Small intestine (tissue), 7 donors: Measurements from ENCODE around the gene NRIP3. TPM values are rescaled to one million over a fixed set of nuclear protein-coding genes. Genes with fewer than 3 reads are reported as not detected.

Experiments
- DNase-seq, 2 donors: peaks; one replicate each; pipeline versions ENCODE4 v3.0.0 to v3.0.0-alpha.2; 2013
- FAIRE-seq: peaks from 2 replicates; lab custom pipeline; 2012; peaks lifted over from hg19 to GRCh38; lab: Jason Lieb, UNC
- H3K27ac ChIP-seq, 3 donors: one replicate each; pipeline ENCODE4 v1.5.1; 2013; ENCODE audit warnings: low read length in 2 of 3, mild to moderate bottlenecking in 2 of 3, control low read depth in 1 of 3, inconsistent platforms in 1 of 3, low read depth in 1 of 3, moderate library complexity in 1 of 3
- H3K27me3 ChIP-seq, 3 donors: one replicate each; pipeline ENCODE4 v1.6.1; 2013; ENCODE audit warnings: low read length in 3 of 3, inconsistent platforms in 1 of 3; ENCODE audit not compliant: control insufficient read depth in 3 of 3, insufficient read depth in 3 of 3
- H3K36me3 ChIP-seq, 3 donors: one replicate each; pipeline ENCODE4 v1.6.1; 2013; ENCODE audit warnings: low read length in 3 of 3, inconsistent platforms in 1 of 3, low read depth in 1 of 3, mild to moderate bottlenecking in 1 of 3, moderate library complexity in 1 of 3; ENCODE audit not compliant: control insufficient read depth in 3 of 3, insufficient read depth in 2 of 3
- H3K4me1 ChIP-seq, 3 donors: one replicate each; pipeline ENCODE4 v1.6.1; 2013; ENCODE audit warnings: low read length in 2 of 3, inconsistent platforms in 1 of 3, low read depth in 1 of 3, mild to moderate bottlenecking in 1 of 3, moderate library complexity in 1 of 3; ENCODE audit not compliant: control insufficient read depth in 3 of 3, insufficient read depth in 2 of 3
- H3K4me3 ChIP-seq, 3 donors: one replicate each; pipeline ENCODE4 v1.5.1; 2013; ENCODE audit warnings: low read length in 3 of 3, control low read depth in 1 of 3, inconsistent platforms in 1 of 3, low read depth in 1 of 3, mild to moderate bottlenecking in 1 of 3, moderate library complexity in 1 of 3
- H3K9me3 ChIP-seq, 2 donors: one replicate each; pipeline ENCODE4 v1.6.1; 2013; ENCODE audit warnings: low read depth in 1 of 2, low read length in 1 of 2; ENCODE audit not compliant: control insufficient read depth in 2 of 2, insufficient read depth in 1 of 2
- WGBS, 3 donors: extraction: QIAGEN DNeasy Blood & Tissue Kit; methylation state at CpG; one replicate each; pipeline ENCODE4 v1.1.7; 2013; 5-methylcytosine and 5-hydroxymethylcytosine counted together
- polyA plus RNA-seq, 4 donors: library from polyadenylated mRNA; stranded (reverse) in 3 of 4; unstranded in 1 of 4; fragments of 200-250 nt in 3 of 4; fragments of 120-200 nt in 1 of 4; gene quantifications; one replicate each; pipeline versions ENCODE4 v1.2.1 to v1.2.3, GENCODE V29; 2013
- donor health status: healthy with polysubstance abuse.
- donor health status: control.
- donor health status: control.
- donor health status: Bipolar disorder and iron deficiency.
- donor health status: healthy.

The NRIP3 gene
- polyA plus RNA-seq, 4 donors, result 0.21 to 0.70 TPM; not detected in 2

GRCh38 chr11:9039863-9040262 lies 36.1 kb upstream of the NRIP3 start:
- 94 to 96% (median 95%) methylated on average over 19 of the region's 19 CpGs for WGBS, 3 donors
- no peak for FAIRE-seq

DNA sequence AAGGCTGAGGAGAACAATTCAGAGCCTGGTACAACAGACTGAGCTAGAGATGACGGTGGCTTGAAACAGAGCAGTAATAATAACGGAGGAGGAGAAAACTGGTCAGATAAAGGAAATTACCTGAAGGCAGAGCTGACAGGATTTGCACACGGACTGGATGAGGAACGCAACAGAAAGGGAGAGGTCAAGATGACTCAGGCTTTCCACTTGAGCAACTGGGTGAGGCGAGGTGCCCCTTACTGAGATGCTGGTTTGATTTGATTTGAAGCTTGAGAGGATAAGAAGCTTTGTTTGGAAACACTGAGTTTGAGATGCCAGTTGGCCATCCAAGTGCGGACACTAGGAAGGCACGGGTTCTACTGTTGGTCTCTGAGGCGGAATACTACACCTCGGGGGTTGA lies 35.4 kb upstream of the NRIP3 start:
- Histone ChIP-seq H3K27me3 (no peaks in the 10 kb centered on the region), H3K27ac (no peak overlapping the region), H3K36me3 (no peaks in the 10 kb centered on the region), H3K4me1 (no peaks in the 10 kb centered on the region), H3K9me3 (no peaks in the 10 kb centered on the region), H3K4me3 (no peak overlapping the region)
- no peak for DNase-seq
- FAIRE-seq, result no peak
- WGBS, 3 donors, result 86 to 89% (median 88%) methylated on average over 9 of the region's 9 CpGs

More at GRCh38 chr11:9039863-9040262, 36.1 kb upstream of the NRIP3 start:
- Histone ChIP-seq H3K27ac (no peak overlapping the region), H3K4me3 (no peak overlapping the region), H3K4me1 (no peaks in the 10 kb centered on the region), H3K9me3 (no peaks in the 10 kb centered on the region), H3K36me3 (no peaks in the 10 kb centered on the region), H3K27me3 (no peaks in the 10 kb centered on the region)
- DNase-seq, result no peak

DNA sequence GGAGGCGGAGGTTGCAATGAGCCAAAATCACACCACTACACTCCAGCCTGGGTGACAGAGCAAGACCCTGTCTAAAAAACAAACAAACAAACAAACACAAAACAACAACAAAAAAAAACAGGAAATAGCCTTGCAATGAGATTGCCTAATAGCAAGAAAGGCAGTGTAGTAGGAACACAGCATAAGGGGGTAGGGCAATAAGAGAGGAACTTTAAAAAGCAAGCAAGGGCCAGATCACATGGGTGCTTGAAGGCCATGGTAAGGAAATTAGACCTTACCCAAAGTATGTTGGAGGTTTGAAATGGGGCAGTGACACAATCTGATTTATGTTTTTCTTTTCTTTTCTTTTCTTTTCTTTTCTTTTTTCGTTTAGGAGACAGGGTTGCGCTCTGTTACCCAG lies 34.7 kb upstream of the NRIP3 start:
- H3K9me3 ChIP-seq, result no peaks in the 10 kb centered on the region
- H3K27me3 ChIP-seq, result no peaks in the 10 kb centered on the region
- H3K4me1 ChIP-seq, result no peaks in the 10 kb centered on the region
- 90 to 100% (median 92%) methylated on average over 3 of the region's 3 CpGs for WGBS, 3 donors
- DNase-seq, result no peak
- H3K36me3 ChIP-seq, result no peaks in the 10 kb centered on the region
- H3K27ac ChIP-seq, result no peak overlapping the region
- no peak overlapping the region for H3K4me3 ChIP-seq
- FAIRE-seq, result no peak

DNA sequence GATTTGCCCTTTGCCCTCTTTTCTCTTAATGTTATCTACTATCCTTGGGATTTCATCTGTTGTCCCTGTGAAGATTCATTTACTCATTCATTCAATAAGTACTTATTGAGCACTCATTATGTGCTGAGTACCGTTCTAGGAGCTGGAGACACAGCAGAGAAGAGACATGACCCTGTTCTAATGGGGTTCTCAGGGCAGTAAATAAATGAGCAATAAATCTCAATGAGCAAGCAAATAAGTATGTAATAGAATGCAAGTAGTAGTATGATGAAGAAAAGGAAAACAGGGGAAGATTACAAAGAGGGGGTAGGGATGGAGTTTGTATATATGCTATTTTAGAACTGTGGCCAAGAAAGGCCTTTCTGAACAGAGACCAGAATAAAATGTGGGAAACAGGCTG lies 34.2 kb upstream of the NRIP3 start:
- 39 to 71% (median 64%) methylated on average over 1 of the region's 1 CpG for WGBS, 3 donors
- H3K9me3 ChIP-seq, result no peaks in the 10 kb centered on the region
- DNase-seq (no peak), FAIRE-seq (no peak)
- no peaks in the 10 kb centered on the region for H3K4me1 ChIP-seq
- H3K36me3 ChIP-seq, result no peaks in the 10 kb centered on the region
- H3K4me3 ChIP-seq, result no peak overlapping the region
- no peak overlapping the region for H3K27ac ChIP-seq
- no peaks in the 10 kb centered on the region for H3K27me3 ChIP-seq

DNA sequence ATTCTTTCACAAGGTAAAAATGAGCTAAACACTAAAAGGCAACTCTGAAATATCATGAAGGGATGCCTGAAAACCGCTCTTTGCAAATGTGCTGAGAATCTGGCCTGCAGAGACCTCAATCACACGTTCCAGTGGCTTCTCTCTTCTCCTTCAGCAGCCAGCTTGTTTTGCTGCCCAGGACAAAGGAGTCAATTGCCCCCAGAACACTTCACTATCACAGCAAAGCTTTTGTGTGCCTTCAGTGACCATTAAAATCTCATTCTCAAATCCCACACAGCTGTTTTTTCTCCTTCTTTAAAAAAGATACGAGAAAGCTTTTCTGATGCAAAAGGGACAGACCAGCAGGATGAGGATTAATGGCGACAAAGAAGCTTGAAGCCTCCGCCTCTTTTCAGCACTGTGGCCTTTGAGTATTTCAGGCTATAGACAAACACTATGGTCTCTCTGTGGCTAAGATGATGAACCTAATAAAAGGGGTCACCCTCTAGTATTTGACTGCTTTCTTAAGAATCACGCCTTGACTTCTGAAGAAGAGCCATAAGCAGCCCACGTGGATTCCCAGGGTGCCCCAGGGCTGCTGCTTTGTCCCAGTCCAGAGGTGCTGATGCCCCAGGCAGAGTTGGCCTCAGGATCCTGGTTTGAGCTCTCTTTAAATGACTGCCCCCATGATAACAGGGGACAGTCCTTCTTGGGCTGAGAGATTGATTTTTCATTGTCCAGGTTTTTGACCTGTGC lies 33.4 kb upstream of the NRIP3 start:
- FAIRE-seq, result no peak
- no peak for DNase-seq
- Histone ChIP-seq H3K4me1 (no peaks in the 10 kb centered on the region), H3K27ac (no peak overlapping the region), H3K27me3 (no peaks in the 10 kb centered on the region), H3K9me3 (no peaks in the 10 kb centered on the region), H3K4me3 (no peak overlapping the region), H3K36me3 (no peaks in the 10 kb centered on the region)
- 76 to 87% (median 79%) methylated on average over 7 of the region's 7 CpGs for WGBS, 3 donors

DNA sequence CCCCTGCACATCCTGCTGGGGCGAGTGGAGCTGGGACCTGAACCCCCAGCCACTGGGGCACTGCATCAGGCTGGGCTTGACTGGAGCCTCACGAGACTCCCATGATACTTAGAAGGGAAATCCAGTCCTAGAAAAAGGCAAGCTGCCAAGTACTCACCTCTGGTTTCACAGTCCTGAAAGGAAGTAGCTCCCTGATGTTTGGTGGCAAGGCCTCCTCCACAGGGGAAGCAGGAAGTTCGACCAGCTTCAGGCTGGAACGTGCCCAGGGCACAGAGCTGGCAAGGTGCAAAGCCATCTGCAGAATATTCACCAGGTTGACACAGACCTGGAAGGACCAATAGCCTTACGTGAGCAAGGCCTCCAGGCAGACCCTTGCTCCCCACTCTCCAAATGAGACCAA lies 26.8 kb upstream of the NRIP3 start:
- H3K36me3 ChIP-seq, result peaks cover 0 to 4% (median 0%) of the 10 kb centered on the region in 3 donors
- H3K27me3 ChIP-seq, result no peaks in the 10 kb centered on the region
- H3K4me3 ChIP-seq, result no peak overlapping the region
- no peak overlapping the region for H3K27ac ChIP-seq
- no peak for DNase-seq
- H3K4me1 ChIP-seq, result no peaks in the 10 kb centered on the region
- FAIRE-seq, result no peak
- WGBS, 3 donors, result 68 to 79% (median 76%) methylated on average over 5 of the region's 5 CpGs
- no peaks in the 10 kb centered on the region for H3K9me3 ChIP-seq

DNA sequence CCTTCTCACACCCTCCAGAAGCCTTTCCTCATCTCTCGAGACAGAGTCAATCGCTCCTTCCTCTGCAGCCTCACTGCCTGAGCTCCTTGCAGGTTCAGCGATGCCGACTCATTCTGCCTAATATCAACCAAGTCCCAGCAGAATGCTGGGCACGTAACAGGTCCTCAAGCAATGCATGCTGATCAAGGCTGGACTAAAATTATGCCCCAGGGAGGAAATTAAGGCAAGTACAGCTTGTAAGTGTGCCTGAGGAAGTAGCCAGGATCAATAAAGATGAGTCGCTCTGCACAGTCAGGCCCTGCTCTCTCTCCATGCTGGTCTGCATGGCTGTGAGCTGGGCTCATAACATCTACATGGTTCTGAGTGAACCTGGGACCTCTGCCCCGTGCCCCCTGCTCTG lies 25.6 kb upstream of the NRIP3 start:
- no peak overlapping the region for H3K4me3 ChIP-seq
- no peak overlapping the region for H3K27ac ChIP-seq
- H3K4me1 ChIP-seq, result no peaks in the 10 kb centered on the region
- WGBS, 3 donors, result 87 to 91% (median 90%) methylated on average over 7 of the region's 7 CpGs
- peaks cover 0 to 4% (median 0%) of the 10 kb centered on the region in 3 donors for H3K36me3 ChIP-seq
- H3K27me3 ChIP-seq, result no peaks in the 10 kb centered on the region
- no peak for DNase-seq
- no peaks in the 10 kb centered on the region for H3K9me3 ChIP-seq
- no peak for FAIRE-seq

- no peak overlapping the region for H3K27ac ChIP-seq
- H3K27me3 ChIP-seq, result no peaks in the 10 kb centered on the region
- H3K9me3 ChIP-seq, result no peaks in the 10 kb centered on the region
- 90 to 100% (median 93%) methylated on average over 1 of the region's 1 CpG for WGBS, 3 donors
- no peak overlapping the region for H3K4me3 ChIP-seq
- no peak for FAIRE-seq
- no peaks in the 10 kb centered on the region for H3K4me1 ChIP-seq
- H3K36me3 ChIP-seq, result peaks cover 0 to 4% (median 0%) of the 10 kb centered on the region in 3 donors
- no peak for DNase-seq
These were observed 24.8 kb upstream of the NRIP3 start for GRCh38 chr11:9028581-9028980.
